G401.6 (cell line): ENCODE data around the gene TIAL1.
"Not testable (repeated sequence)": the region's sequence is repeated elsewhere in the genome, so short reads cannot be mapped to it uniquely, and the experiment has no call there.

Experiments
- FAIRE-seq: peaks from 2 replicates; lab custom pipeline; 2012; peaks lifted over from hg19 to GRCh38; lab: Jason Lieb, UNC

Gene TIAL1, protein sequence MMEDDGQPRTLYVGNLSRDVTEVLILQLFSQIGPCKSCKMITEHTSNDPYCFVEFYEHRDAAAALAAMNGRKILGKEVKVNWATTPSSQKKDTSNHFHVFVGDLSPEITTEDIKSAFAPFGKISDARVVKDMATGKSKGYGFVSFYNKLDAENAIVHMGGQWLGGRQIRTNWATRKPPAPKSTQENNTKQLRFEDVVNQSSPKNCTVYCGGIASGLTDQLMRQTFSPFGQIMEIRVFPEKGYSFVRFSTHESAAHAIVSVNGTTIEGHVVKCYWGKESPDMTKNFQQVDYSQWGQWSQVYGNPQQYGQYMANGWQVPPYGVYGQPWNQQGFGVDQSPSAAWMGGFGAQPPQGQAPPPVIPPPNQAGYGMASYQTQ

DNA sequence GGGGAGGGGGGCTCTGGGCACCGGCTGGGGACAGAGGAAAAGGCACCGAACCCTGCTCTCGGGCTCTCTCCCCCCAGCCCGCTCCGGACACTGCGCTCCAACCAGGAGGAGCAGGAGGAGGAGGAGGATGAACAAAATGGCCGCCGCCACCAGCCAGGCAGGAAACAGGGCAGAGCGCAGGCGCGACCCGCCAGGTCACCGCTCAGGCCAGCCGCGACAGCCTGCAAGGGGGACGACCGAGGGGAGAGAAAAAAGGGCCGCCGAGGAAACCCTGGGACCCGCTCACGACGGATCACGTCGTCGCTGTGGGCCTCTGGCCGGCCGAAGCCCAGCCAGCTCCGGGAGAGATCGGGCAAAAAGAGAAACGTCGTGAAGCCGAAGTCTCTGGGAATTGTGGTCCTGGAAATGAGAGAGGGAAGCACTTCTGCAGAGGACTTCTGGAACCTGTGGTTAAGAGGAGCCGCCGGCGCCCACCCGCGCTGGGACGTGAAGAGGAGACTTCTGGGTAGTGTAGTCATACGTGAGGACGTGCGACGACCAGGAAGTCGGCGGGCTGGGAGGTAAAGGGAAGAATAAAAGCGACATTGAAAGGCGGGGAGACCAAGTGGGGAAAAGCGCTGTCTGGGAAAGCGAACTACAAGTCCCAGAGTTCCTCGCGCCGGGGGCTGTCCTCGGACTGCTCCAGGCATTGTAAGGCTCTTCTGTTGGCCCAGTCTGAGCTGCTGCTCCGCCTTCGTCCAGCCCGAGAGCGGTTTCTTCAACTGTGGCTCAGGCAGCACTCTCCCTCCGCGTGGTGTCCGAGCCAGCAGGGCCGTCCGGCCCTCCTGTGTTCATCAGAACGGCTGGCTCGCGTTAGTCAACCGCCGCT lies at the start of gene TIAL1:
Gene TIAL1 (minus strand): TSS at position 428 of the 868 bp plus-strand sequence. CDS start 499 bp downstream, outside the sequence.
- FAIRE-seq: peak; percentile 99

DNA sequence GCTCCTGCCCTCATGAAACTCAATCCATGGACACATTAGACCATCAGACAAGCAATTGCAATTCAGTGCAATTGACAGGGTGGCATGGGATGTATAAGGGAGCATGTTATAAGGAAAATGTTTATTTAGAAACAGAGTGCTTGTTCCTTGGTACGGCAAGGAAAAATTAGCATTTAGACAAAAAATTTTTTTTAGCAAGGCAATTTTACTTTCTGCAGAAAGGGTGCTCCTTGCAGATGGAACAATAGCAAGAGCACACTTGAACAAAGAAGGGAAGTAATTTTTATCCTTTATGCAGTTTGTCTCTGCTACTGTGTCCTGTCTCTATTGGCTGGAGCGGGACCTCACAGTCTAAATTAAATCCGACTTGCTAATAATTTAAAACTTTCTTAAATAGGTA lies 48.2 kb upstream of the TIAL1 start:
- FAIRE-seq: no peak

DNA sequence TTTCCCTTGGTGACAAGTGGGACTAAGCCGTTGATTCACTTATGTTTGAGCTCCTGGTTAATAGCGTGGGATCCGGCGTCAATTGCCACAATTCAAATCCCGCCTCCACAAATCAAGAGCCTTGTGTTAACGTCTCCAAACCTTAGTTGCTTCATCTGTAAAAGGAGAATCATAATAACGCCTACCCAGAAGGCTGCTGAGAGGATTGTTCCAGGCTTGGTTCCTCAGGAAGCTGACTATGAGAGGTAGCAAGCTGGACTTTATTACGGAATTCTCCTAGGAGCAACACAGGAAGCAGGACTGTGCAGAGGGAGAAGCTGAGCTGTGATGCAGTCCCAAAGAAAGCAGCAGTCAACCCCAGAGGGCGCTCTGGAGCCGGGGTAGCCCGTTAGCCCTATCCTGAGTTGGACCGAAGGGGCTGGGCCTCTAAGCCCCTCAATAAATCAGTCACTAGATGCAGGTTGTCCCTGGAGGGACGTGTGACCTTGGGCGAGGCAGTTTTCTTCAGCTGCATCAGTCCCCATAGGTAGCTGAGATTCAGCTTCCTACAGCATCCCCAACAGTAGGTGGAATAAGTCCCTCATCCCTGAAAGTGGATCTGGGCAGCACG lies 47.5 kb upstream of the TIAL1 start:
- no peak for FAIRE-seq

DNA sequence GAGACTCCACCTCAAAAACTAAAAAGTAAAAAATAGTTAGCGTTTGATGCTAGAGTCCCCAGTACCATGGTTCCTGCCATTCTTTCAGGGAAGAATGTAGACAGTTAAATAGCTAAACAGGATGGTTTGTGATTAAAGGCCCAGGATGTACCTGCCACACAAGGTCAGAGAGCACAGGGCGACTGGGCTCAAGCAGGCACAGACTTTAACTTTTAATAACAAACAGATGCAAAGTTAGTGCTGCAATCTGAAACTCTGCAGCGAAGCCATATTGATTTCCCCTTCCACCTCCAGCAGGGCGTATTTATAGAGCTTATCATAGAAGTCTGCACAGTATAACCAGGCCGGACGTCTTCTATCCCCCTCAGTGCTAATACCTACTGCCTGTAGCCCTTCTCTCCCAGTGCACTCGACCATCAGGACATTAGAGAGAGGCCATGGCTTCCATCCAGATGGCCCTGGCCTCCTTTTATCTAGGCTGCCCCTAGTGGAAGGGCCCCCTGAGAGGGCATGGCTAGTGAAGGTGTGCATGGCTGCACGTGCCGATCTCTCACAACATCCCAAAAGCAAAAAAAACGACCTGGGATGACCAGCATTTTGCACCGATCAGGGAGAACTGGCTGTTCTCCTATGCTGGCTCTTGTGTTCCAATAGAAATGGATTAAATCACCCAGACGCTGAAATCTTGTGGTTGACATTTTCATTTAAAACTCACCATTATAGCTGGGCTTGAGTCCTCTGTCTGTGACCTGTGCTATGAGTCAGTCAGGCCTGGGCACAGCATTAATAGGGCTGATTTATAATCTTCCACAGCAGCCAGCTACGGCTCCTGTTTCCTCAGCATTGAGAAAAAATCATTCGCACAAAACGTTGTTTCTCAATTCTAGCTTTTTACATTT lies 46.8 kb upstream of the TIAL1 start:
- FAIRE-seq: no peak

DNA sequence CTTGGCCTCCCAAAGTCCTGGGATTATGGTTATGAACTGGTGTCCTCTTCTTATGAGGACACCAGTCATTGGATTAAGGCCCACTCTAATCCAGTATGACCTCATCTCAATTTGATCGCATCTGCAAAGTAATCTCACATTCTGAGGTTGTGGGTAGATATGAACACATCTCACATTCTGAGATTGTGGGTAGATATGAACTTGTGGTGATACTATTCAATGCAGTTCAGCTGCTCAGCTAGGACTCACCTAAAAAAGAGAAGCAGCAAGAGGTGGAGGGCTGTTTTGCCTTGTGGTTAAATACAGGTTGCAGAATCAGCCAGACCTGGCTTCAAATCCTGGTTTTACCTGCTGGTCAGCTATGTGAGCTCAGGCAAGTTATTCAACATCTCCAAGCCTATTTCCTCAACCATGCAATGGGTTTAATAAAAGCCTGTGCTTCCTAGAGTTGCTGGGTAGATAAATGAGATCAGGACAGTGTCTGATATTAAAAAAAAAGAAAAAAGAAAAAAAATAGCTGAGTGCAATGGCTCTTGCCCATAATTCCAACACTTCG lies 45.9 kb upstream of the TIAL1 start:
- FAIRE-seq: no peak

DNA sequence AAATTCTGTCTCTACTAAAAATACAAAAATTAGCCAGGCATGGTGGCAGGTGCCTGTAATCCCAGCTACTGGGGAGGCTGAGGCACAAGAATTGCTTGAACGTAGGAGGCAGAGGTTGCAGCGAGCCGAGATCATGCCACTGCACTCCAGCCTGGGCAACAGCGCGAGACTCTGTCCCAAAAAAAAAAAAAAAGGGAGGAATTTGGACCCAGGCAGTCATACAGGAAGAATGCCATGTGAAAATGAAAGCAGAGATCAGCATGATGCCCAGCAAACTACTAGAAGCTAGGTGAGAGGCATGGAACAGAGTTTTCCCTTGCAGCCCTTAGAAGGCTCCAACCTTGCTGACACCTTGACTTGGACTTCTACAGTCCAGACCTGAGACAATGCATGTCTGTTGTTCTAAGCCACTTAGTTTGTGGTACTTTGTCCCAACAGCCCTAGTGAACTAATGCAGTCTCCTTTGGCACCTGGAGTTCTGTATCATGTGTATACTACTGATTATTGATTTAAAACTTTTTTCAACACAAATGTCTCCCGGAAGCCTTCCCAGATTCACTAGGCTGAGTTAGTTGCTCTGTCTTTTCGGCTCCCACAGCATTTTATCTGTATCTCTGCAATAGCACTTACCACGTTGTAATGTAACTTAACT lies 44.2 kb upstream of the TIAL1 start:
- no peak for FAIRE-seq

DNA sequence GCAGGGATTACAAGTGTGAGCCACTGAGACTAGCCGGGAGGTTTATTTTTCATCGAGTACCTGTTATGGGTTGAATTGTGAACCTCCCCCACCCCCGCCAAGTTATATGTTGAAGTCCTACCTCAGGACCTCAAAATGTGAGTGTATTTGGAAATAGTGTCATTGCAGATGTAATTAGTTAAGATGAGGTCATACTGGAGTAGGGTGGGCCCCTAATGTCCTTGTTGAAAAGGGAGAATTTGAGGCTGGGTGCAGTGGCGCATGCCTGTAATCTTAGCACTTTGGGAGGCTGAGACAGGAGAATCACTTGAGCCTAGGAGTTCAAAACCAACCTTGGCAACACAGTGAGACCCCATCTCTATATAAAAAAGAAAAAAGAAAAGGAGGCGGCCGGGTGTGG lies 43.6 kb upstream of the TIAL1 start:
- no peak for FAIRE-seq

DNA sequence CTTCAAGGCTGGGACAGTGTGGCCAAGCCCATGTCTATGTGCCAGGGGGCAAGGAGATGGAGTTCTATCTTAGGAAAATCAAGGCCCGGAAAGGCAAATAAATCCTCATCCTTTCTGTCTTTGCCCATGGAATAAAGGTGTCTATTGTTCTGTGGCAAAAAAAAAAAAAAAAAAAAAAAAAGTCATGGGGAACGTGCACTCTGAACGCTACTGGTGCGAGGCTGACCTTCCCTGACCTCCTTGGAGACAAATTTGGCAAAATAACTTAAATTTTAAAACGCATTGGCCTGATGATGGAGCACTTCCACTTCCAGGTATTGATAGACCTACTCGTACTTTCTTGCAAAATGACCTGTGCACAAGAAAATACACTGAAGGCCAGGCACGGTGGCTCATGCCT lies 42.2 kb upstream of the TIAL1 start:
- FAIRE-seq: no peak

DNA sequence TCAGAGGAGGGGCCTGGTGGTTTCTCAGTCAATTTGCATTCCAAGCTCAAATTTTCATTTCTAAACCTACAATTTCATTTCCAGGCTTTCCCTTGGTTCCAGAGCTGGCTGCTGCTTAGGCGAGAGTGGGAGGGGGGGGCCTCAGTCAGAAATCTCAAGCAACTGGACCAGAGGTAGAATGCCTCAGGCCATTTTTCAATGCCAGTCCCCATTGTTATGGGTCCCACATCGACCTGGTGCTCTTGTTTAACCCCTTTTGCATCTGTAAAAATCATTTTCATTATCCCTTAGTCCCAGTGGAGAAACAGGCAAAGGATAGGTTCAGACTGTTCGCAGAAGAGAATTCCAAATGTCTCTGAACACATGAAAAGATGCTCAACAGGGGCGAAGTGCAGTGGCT lies 40.9 kb upstream of the TIAL1 start:
- FAIRE-seq: no peak

DNA sequence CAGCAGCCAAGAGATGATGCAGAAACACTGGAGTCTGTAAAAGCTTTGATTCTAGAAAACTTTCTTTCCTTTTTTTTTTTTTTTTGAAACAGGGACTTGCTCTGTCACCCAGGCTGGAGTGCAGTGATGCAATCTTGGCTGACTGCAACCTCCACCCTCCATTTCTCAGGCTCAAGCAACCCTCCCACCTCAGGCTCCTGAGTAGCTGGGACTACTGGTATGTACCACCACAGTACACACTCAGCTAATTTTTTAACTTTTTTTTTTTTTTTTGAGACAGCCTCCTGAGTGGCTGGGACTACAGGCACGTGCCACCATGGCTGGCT lies 37.4 kb upstream of the TIAL1 start:
- FAIRE-seq: no peak

DNA sequence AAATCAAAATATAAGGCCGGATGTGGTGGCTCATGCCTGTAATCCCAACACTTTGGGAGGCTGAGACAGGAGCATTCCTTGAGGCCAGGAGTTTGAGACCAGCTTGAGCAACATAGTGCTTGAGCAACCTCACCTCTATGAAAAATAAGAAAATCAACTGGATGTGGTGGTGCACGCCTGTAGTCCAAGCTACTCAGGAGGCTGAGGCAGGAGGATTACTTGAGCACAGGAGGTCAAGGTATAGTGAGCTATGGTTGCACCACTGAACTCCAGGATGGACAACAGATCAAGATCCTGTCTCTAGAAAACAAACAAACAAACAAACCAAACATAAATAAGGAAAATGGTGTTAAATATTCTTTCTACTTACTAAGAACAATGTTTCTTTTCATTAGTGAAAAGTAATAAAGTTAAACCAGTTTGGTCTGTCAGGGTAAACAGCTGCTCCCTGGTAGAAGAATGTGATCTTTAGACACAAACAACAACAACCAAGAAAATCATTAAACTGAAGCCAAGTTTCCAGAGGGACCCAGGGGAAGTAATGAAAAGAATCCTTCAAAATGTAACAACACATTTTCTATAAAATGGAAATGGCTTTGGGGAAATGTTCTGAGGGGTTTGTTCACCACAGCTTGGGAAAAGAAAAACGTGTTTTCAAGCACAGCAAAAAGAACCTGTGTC lies 36.9 kb upstream of the TIAL1 start:
- FAIRE-seq: no peak

DNA sequence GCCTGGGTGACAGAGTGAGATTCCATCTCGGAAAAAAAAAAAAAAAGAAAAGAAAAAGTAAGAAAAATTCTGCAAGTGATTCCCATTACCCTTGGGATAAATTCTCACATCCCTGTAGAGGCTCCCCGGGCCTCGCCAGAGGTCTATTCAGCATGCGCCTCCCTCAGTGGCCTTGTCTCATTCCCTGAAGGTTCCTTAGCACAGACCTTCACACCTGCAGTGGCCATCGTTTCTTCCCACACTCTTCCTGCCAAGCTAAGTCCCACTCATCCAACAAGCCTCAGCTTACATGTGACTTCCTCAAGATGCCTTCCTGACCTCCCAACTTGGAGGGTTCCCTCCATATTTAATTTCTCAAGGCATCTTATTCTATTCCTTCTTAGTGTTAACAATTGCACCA lies 33.5 kb upstream of the TIAL1 start:
- FAIRE-seq: no peak

DNA sequence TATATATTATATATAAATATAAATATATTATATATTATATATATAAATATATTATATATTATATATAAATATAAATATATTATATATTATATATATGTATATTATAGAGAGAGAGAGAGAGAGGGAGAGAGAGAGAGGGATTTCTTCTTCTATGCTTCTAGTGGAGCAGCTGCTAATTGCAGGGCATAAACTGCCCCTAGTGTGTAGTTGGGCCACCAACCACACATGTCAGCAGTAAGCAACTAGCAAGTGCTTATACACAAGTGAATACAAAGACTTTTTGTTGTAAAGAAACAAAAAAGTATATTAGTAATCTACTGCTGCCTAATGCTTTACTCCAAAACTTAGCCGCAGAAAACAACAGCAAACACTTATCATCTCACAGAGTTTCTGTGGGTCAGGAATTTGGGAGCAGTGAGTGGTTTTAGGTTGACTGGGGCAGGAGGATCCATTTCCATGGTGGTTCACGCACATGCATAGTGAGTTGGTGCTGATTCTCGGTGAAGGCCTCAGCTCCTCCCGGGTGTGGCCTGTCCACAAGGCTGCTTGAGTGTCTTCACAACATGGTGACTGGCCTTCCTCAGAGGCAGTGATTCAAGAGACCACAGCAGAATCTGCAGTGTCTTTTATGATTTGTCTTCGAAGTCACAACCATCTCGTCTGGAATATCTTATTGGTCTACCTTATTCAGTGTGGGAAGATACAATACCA lies 29.0 kb upstream of the TIAL1 start:
- peak; percentile 91 for FAIRE-seq

DNA sequence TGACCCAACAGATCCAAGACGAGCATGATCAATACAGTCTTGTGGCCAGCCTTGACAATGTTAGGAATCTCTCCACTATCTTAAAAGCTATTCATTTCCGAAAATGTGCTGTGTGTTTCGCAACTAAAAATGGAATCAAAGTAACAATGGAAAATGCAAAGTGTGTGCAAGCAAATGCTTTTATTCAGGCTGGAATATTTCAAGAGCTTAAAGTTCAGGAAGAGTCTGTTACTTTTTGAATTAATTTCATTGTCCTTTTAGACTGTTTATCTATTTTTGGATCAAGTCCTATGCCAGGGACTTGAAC lies 24.3 kb upstream of the TIAL1 start:
- no peak for FAIRE-seq

DNA sequence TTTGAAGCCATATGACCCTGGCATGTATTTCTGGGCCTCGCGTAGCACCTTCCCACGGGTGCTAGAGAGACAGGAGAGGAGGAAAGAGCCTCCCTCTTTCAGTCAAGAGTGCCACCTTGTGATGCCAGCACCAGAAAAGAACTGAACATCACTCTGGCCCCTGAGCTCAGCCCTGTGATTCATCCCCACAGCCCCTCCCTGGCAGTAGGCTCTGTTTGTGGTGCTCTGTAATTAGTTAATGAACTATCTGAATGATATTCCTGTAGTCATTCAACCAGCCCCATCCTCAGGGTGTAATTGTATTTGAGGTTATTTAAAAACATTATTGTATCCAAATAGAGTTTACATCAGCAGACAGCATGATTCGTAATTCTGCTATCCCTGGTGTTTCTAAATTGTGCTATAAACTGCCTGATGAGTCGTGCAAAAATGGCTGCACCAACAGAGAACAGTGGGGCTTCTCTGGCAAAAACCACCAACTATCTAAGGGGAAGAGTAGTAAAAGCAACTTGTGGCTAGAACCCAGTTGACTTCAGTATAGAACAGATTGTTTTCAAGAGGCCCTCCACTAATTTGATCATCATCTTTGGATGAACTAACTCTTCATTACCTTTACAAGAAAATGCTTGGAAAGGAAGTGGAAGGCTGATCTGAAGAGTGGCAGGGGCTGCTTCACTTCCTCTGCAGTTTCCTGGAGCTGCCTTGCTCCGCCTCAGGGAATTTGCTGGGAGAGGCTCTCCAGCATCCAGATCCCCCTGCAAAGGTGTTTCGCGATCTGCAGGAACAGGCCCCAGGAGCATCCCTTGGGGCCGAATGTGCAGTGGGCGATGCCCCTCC lies 23.7 kb upstream of the TIAL1 start:
- peak; percentile 11 for FAIRE-seq

DNA sequence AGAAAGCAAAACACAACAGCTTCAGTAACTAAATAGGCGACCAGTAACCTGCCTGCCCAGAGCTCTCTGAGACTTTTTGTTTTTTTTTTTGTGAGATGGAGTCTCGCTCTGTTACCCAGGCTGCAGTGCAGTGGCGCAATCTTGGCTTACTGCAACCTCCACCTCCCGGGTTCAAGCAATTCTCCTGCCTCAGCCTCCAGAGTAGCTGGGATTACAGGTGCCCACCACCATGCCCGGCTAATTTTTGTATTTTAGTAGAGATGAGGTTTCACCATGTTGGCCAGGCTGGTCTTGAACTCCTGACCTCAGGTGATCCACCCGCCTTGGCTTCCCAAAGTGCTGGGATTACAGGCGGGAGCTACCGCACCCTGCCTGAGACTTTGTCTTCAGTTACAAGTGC lies 23.0 kb upstream of the TIAL1 start:
- FAIRE-seq: not testable (repeated sequence)

DNA sequence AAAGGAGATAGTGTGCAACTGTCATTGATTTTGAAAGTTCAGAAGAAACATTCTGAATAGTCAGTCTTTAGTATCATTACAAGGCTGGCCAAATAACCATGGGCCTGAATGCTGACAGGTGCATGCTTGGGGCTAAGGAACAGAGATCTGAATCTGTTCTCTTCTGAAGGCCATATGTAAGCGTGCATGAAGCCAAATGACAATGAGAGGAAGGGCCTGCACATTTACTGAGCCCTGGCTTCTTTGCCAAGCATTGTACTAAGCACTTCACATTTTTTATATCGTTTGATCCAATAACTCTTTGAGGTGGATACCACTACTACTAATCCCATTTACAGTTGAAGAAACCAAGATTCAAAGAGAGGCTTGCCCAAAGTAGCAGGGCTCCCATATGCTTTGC lies 22.5 kb upstream of the TIAL1 start:
- no peak for FAIRE-seq

DNA sequence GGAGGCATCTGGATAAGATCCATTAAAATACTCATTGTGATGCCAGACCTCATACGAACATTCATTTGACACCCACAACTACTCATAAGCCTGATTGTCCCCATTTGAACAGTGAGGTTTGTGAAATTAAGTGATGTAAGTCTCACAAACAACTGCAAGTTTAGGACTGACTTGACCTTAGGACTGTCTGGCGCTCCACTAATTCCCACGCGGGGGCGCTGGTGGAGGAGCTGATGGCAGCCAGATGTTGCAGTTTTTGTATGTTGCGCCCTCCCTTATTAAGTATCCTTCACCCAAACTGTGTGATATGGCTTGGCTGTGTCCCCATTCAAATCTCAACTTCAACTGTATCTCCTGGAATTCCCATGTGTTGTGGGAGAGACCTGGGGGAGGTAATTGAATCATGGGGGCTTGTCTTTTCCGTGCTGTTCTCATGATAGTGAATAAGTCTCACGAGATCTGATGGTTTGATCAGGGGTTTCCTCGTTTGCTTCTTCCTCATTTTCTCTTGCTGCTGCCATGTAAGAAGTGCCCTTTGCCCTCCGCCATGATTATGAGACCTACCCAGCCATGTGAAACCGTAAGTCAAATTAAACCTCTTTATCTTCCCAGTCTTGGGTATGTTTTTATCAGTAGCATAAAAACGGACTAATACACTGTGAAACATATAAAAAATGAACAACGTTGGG lies 20.3 kb upstream of the TIAL1 start:
- FAIRE-seq: no peak

DNA sequence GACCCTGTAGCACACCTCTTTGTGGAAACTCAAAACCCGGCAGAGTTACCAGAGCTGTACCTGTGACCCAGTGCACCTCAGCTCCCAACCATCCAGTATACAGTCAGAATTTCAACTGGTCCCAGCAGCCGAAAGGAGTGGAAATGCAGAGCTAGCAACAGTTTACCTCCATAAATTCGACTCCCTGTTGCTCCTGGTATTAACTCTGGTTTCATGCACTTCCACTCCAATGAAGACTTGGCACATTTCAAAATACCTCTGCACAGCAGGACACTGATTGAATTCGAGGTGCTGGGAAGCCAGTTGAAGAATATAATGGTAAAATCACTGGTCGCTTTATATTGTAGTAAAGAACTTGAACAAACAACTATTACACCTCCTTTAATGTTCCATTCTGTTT lies 17.9 kb upstream of the TIAL1 start:
- no peak for FAIRE-seq
